ENCODE data around the gene ADAMTS18. TPM values are rescaled to one million over a fixed set of nuclear protein-coding genes. Genes with fewer than 3 reads are reported as not detected.

The ADAMTS18 gene
- total and polyA plus RNA-seq, 4 experiments from 2014 or later = not detected

GRCh38 chr16:77373726-77374125 lies 61.1 kb downstream of the ADAMTS18 start:
- Mint-ChIP-seq H3K27me3 (peaks cover 0 to 3% of the 10 kb centered on the region in 2 donors), H3K36me3 (no peaks in the 10 kb centered on the region), H3K27ac (no peak overlapping the region), H3K4me3 (no peak overlapping the region), H3K9me3 (peaks cover 0 to 8% (median under 1%) of the 10 kb centered on the region in 8 donors), H3K4me1 (no peaks in the 10 kb centered on the region)
- DNase-seq = no peak
- Histone ChIP-seq H3K27me3 (ENCODE audit: insufficient read depth, low read length) (no peaks in the 10 kb centered on the region), H3K9me3 (ENCODE audit: control insufficient read depth in 1 of 2, low read length in 2 of 2) (no peaks in the 10 kb centered on the region), H3K27ac (ENCODE audit: low read depth, low read length) (no peak overlapping the region), H3K36me3 (ENCODE audit: insufficient read depth, low read length) (no peaks in the 10 kb centered on the region), H3K4me3 (ENCODE audit: low read length in 2 of 2) (no peak overlapping the region), H3K4me1 (ENCODE audit: insufficient read depth, low read length) (no peaks in the 10 kb centered on the region)
- ChIA-PET POLR2A (ENCODE audit: partially characterized antibody) (no interaction called here), CTCF (ENCODE audit: partially characterized antibody) (no interaction called here)
- intact Hi-C loops (cut with micrococcal nuclease) = no loop called here

GRCh38 chr16:77364770-77365169 lies 70.1 kb downstream of the ADAMTS18 start:
- H3K4me1 Mint-ChIP-seq = no peaks in the 10 kb centered on the region
- no peaks in the 10 kb centered on the region for H3K9me3 ChIP-seq (ENCODE audit: control insufficient read depth in 1 of 2, low read length in 2 of 2)
- no peak overlapping the region for H3K27ac Mint-ChIP-seq
- no peaks in the 10 kb centered on the region for H3K36me3 Mint-ChIP-seq
- peaks cover 0 to 2% (median 0%) of the 10 kb centered on the region in 8 donors for H3K9me3 Mint-ChIP-seq
- no peak overlapping the region for H3K4me3 ChIP-seq (ENCODE audit: low read length in 2 of 2)
- H3K27ac ChIP-seq (ENCODE audit: low read depth, low read length) = no peak overlapping the region
- POLR2A ChIA-PET (ENCODE audit: partially characterized antibody) = no interaction called here
- H3K27me3 ChIP-seq (ENCODE audit: insufficient read depth, low read length) = no peaks in the 10 kb centered on the region
- intact Hi-C loops (cut with micrococcal nuclease) = no loop called here
- H3K27me3 Mint-ChIP-seq = peaks cover 0 to 2% of the 10 kb centered on the region in 2 donors
- DNase-seq = no peak
- H3K4me3 Mint-ChIP-seq = no peak overlapping the region
- H3K36me3 ChIP-seq (ENCODE audit: insufficient read depth, low read length) = no peaks in the 10 kb centered on the region
- CTCF ChIA-PET (ENCODE audit: partially characterized antibody) = no interaction called here
- no peaks in the 10 kb centered on the region for H3K4me1 ChIP-seq (ENCODE audit: insufficient read depth, low read length)

GRCh38 chr16:77359065-77359502 lies 75.8 kb downstream of the ADAMTS18 start:
- H3K4me3 ChIP-seq (ENCODE audit: low read length in 2 of 2) = no peak overlapping the region
- intact Hi-C loops (cut with micrococcal nuclease) = no loop called here
- H3K9me3 ChIP-seq (ENCODE audit: control insufficient read depth in 1 of 2, low read length in 2 of 2) = no peaks in the 10 kb centered on the region
- Mint-ChIP-seq H3K9me3 (no peaks in the 10 kb centered on the region), H3K27me3 (peaks cover 2% of the 10 kb centered on the region in 2 donors), H3K27ac (no peak overlapping the region), H3K4me1 (no peaks in the 10 kb centered on the region), H3K36me3 (no peaks in the 10 kb centered on the region), H3K4me3 (no peak overlapping the region)
- H3K36me3 ChIP-seq (ENCODE audit: insufficient read depth, low read length) = no peaks in the 10 kb centered on the region
- DNase-seq = no peak
- POLR2A ChIA-PET (ENCODE audit: partially characterized antibody) = no interaction called here
- no peak overlapping the region for H3K27ac ChIP-seq (ENCODE audit: low read depth, low read length)
- no peaks in the 10 kb centered on the region for H3K4me1 ChIP-seq (ENCODE audit: insufficient read depth, low read length)
- no peaks in the 10 kb centered on the region for H3K27me3 ChIP-seq (ENCODE audit: insufficient read depth, low read length)
- CTCF ChIA-PET (ENCODE audit: partially characterized antibody) = no interaction called here

- CTCF ChIA-PET (ENCODE audit: partially characterized antibody) = no interaction called here
- intact Hi-C loops (cut with micrococcal nuclease) = no loop called here
- no peaks in the 10 kb centered on the region for H3K9me3 Mint-ChIP-seq
Measured at GRCh38 chr16:77353587-77354263, 81.1 kb downstream of the ADAMTS18 start.

GRCh38 chr16:77344341-77344740 lies 90.5 kb downstream of the ADAMTS18 start:
- H3K4me3 ChIP-seq (ENCODE audit: low read length in 2 of 2) = no peak overlapping the region
- no peaks in the 10 kb centered on the region for H3K4me1 Mint-ChIP-seq
- no peak overlapping the region for H3K27ac ChIP-seq (ENCODE audit: low read depth, low read length)
- peaks cover 0 to 4% (median 0%) of the 10 kb centered on the region in 8 donors for H3K9me3 Mint-ChIP-seq
- no peaks in the 10 kb centered on the region for H3K4me1 ChIP-seq (ENCODE audit: insufficient read depth, low read length)
- no peaks in the 10 kb centered on the region for H3K27me3 ChIP-seq (ENCODE audit: insufficient read depth, low read length)
- POLR2A ChIA-PET (ENCODE audit: partially characterized antibody) = no interaction called here
- H3K36me3 ChIP-seq (ENCODE audit: insufficient read depth, low read length) = no peaks in the 10 kb centered on the region
- H3K27ac Mint-ChIP-seq = no peak overlapping the region
- intact Hi-C loops (cut with micrococcal nuclease) = no loop called here
- CTCF ChIA-PET (ENCODE audit: partially characterized antibody) = no interaction called here
- no peaks in the 10 kb centered on the region for H3K9me3 ChIP-seq (ENCODE audit: control insufficient read depth in 1 of 2, low read length in 2 of 2)
- no peak for DNase-seq
- H3K4me3 Mint-ChIP-seq = no peak overlapping the region
- H3K27me3 Mint-ChIP-seq = peaks cover 0 to 2% of the 10 kb centered on the region in 2 donors
- no peaks in the 10 kb centered on the region for H3K36me3 Mint-ChIP-seq

More at GRCh38 chr16:77353587-77354263, 81.1 kb downstream of the ADAMTS18 start:
- POLR2A ChIA-PET (ENCODE audit: partially characterized antibody) = no interaction called here
- Mint-ChIP-seq H3K27me3 (peaks cover 0 to 6% of the 10 kb centered on the region in 2 donors), H3K36me3 (no peaks in the 10 kb centered on the region), H3K27ac (no peak overlapping the region), H3K4me1 (no peaks in the 10 kb centered on the region), H3K4me3 (no peak overlapping the region)
- Histone ChIP-seq H3K27me3 (ENCODE audit: insufficient read depth, low read length) (no peaks in the 10 kb centered on the region), H3K36me3 (ENCODE audit: insufficient read depth, low read length) (no peaks in the 10 kb centered on the region), H3K9me3 (ENCODE audit: control insufficient read depth in 1 of 2, low read length in 2 of 2) (no peaks in the 10 kb centered on the region), H3K4me1 (ENCODE audit: insufficient read depth, low read length) (no peaks in the 10 kb centered on the region), H3K4me3 (ENCODE audit: low read length in 2 of 2) (no peak overlapping the region), H3K27ac (ENCODE audit: low read depth, low read length) (no peak overlapping the region)
- no peak for DNase-seq

GRCh38 chr16:77336637-77337036 lies 98.2 kb downstream of the ADAMTS18 start:
- no peaks in the 10 kb centered on the region for H3K4me1 ChIP-seq (ENCODE audit: insufficient read depth, low read length)
- Mint-ChIP-seq H3K36me3 (no peaks in the 10 kb centered on the region), H3K4me1 (no peaks in the 10 kb centered on the region), H3K9me3 (no peaks in the 10 kb centered on the region), H3K4me3 (no peak overlapping the region), H3K27ac (no peak overlapping the region), H3K27me3 (no peaks in the 10 kb centered on the region)
- no peaks in the 10 kb centered on the region for H3K36me3 ChIP-seq (ENCODE audit: insufficient read depth, low read length)
- no peaks in the 10 kb centered on the region for H3K9me3 ChIP-seq (ENCODE audit: control insufficient read depth in 1 of 2, low read length in 2 of 2)
- no peak for DNase-seq
- no peaks in the 10 kb centered on the region for H3K27me3 ChIP-seq (ENCODE audit: insufficient read depth, low read length)
- POLR2A ChIA-PET (ENCODE audit: partially characterized antibody) = no interaction called here
- intact Hi-C loops (cut with micrococcal nuclease) = no loop called here
- no peak overlapping the region for H3K4me3 ChIP-seq (ENCODE audit: low read length in 2 of 2)
- CTCF ChIA-PET (ENCODE audit: partially characterized antibody) = no interaction called here
- no peak overlapping the region for H3K27ac ChIP-seq (ENCODE audit: low read depth, low read length)

- no peaks in the 10 kb centered on the region for H3K36me3 ChIP-seq (ENCODE audit: insufficient read depth, low read length)
- ChIA-PET POLR2A (ENCODE audit: partially characterized antibody) (no interaction called here), CTCF (ENCODE audit: partially characterized antibody) (no interaction called here)
- Mint-ChIP-seq H3K4me1 (no peaks in the 10 kb centered on the region), H3K4me3 (no peak overlapping the region), H3K27ac (no peak overlapping the region), H3K9me3 (no peaks in the 10 kb centered on the region), H3K27me3 (peaks cover under 1 to 1% of the 10 kb centered on the region in 2 donors), H3K36me3 (no peaks in the 10 kb centered on the region)
- no peaks in the 10 kb centered on the region for H3K27me3 ChIP-seq (ENCODE audit: insufficient read depth, low read length)
- no peak overlapping the region for H3K4me3 ChIP-seq (ENCODE audit: low read length in 2 of 2)
- no peaks in the 10 kb centered on the region for H3K4me1 ChIP-seq (ENCODE audit: insufficient read depth, low read length)
- H3K9me3 ChIP-seq (ENCODE audit: control insufficient read depth in 1 of 2, low read length in 2 of 2) = no peaks in the 10 kb centered on the region
- intact Hi-C loops (cut with micrococcal nuclease) = no loop called here
- no peak overlapping the region for H3K27ac ChIP-seq (ENCODE audit: low read depth, low read length)
- DNase-seq = no peak
Measured at GRCh38 chr16:77335652-77336234, 99.1 kb downstream of the ADAMTS18 start.
